Erythroblast (primary cell): ENCODE data around the gene GINM1.

ENCODE experiments used
- DNase-seq, 2 experiments: peaks; one replicate each; lab custom pipeline; 2025; lab: John Stamatoyannopoulos, UW
- GATA1 ChIP-seq: IDR thresholded peaks from 2 replicates; pipeline ENCODE4 v1.6.1; 2011; ENCODE audit warnings: low read depth, mild to moderate bottlenecking, control low read depth, low read length, moderate library complexity
- POLR2A ChIP-seq: IDR thresholded peaks from 2 replicates; pipeline ENCODE4 v1.6.1; 2011; ENCODE audit warnings: mild to moderate bottlenecking, low read length

Gene GINM1

DNA sequence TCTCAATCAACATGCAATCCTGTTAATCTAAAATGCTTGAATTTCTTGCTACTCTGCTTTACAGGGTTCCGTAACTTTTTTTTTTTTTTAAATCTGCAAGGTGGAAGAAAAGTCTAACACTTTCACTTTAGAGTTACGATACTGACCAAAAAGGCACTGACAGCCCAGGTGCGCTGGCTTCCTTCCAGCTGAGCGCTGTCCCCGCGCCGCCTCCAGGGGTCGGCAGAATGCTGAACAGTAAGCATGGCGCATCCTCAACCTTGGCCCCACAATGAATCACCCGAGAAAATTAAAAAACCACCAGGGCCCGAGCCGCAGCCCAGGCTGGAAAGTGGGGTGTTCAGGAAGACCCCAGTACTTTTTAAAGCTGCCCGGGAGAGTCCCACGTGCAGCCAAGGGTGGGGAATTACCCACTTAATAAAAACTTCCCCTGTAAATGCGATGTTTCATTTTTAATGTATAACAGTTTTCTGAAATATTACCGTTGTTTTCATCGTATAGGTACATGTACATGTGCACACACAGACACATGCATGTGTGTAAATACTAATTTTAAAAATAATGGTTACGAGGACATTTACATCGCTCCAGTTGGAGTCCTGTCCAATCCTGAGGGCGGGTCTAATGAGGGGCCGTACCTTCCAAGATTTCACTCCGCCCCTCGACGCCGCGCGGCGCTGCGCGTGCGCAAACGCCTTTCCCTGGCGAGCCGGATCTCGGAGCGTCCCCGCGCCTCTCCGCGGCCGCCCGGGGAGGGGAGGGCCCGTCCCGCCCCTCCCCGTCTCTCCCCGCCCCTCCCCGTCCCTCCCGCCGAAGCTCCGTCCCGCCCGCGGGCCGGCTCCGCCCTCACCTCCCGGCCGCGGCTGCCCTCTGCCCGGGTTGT, at the start of gene GINM1:
TSS of gene GINM1 (plus strand) at position 849 of the 883 bp plus-strand sequence. CDS start 40 bp downstream, outside the sequence.
- TF ChIP-seq GATA1 (no peak), POLR2A (no peak)
- DNase-seq = peak; percentile 95 to 98

GRCh38 chr6:149529650-149530049, 36.5 kb upstream of the GINM1 start:
- TF ChIP-seq POLR2A = no peak
- TF ChIP-seq GATA1 = no peak
- DNase-seq = no peak

DNA sequence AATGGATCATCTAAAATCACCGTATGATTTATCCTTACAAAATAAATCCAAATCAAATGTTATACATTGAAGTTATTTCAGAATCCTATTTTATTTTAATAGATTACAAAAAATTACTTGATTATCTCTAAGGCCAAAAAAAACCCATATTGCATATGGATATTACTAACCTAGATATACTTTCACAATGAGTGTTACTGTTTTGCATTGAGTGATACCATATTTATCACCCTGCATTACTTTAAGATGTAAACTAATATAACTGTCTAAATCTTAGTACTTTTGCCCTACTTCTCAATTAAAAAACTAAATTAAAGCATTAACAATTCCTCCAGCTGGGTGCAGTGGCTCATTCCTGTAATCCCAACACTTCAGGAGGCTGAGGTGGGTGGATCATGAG, 31.4 kb upstream of the GINM1 start:
- no peak for DNase-seq

GRCh38 chr6:149541139-149541538, 25.0 kb upstream of the GINM1 start:
- TF ChIP-seq POLR2A (no peak), GATA1 (no peak)
- DNase-seq = no peak

More for the DNA sequence above, 31.4 kb upstream of the GINM1 start:
- no peak for TF ChIP-seq GATA1
- TF ChIP-seq POLR2A = no peak

GRCh38 chr6:149544646-149545257, 21.4 kb upstream of the GINM1 start:
- peak in 1 of 2 experiments; percentile 65 for DNase-seq
- TF ChIP-seq POLR2A = no peak
- no peak for TF ChIP-seq GATA1

DNA sequence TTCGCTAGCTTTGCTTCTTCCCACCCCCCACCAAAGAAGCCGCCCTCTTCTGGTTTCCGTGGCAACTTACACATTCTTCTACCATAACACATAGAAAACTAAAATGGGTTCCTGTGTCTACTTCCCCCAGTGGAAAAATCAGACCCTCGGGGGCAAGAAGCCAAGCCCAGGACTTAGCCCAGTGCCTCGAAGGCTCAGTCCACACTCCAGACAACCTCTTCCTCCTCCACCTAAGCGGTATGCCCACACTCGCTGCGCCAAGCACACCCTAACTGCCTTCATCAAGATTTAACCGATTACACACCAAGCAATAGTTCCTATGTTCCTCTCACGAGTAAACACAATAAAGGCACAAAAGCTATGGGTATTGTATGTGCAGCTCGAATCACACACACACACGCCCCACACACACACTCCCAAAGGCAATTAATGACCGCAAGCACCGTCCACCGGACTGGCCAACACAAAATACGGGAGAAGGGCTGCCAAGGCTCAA, 20.9 kb upstream of the GINM1 start:
- TF ChIP-seq POLR2A = no peak
- TF ChIP-seq GATA1 = no peak
- peak; percentile 78 to 83 for DNase-seq

DNA sequence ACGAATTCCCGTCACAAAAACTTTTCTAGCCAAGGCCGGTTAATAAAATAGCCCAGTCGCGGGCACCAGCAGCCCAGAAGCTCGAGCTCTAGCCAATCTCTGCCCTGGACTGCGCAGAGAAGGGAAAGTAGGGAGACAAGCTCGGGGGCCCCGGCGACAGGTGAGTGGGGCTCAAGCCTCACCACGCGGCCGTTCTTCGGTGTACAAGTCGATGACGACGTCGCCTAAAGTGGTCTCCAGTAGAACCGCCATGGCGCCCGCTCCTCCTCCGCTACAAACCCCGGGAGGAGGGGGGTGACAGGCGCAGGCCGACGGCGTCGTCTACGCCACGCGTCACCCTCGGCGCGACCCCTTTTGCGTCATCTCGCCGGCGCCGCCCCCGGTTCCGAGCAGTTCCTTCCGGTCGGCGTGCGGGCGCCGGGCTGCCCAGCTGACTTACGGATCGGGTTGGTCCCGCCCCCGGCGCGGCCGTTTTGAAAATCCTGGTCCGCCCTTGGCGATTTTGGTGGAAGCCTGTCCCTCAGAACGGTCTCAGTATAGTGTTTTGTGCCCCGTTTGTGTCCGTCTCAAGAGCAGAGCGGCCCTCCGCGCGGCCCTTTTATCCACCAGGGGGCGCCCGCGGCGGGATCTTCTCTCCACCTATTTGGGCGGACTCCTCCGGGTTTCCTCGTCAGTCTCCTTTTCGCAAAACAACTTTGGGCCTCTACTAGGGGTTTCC, 20.3 kb upstream of the GINM1 start, which contains the start of gene PPIL4:
TSS of gene PPIL4 (minus strand) at position 290 of the 718 bp plus-strand sequence. CDS start at position 252, 38 bp downstream.
- DNase-seq = peak; percentile 97 to 99
- TF ChIP-seq GATA1 (no peak), POLR2A (peak; percentile 92)

DNA sequence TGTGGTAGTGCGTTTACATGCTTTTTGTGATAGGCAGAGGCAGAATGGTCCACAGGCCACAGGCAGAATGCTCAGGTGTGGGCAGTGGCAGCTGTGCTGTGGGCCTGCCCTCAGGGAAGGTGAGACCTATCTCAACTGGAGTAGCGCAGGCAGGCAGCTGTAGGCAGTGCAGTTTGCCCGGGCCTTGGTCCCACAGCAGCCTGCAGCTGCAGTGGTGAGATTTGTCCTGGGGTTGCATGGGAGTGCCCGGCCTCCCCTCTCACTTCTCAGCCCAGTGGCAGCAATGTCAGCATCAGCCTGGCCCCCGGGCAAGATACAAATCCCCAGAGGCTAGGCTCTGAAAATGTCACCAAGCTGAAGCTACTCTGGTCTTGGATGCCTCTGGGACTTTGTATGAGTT, 14.3 kb upstream of the GINM1 start:
- TF ChIP-seq POLR2A = no peak

DNA sequence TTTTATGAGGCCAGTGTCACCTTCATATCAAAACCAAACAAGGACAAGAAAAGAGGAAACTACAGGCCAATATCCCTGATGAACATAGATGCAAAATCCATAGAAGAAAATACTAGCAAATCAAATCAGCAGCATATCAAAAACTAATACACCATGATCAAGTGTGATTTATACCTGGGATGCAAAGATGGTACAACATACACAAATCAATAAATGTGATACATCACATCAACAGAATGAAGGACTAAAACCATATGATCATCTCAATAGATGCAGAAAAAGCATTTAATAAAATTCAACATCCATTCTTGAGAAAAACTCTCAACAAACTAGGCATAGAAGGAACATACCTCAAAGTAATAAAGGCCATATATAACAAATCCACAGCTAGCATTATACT, 8.1 kb upstream of the GINM1 start:
- no peak for TF ChIP-seq POLR2A
- DNase-seq = no peak

More for the DNA sequence above, 14.3 kb upstream of the GINM1 start:
- DNase-seq = no peak

DNA sequence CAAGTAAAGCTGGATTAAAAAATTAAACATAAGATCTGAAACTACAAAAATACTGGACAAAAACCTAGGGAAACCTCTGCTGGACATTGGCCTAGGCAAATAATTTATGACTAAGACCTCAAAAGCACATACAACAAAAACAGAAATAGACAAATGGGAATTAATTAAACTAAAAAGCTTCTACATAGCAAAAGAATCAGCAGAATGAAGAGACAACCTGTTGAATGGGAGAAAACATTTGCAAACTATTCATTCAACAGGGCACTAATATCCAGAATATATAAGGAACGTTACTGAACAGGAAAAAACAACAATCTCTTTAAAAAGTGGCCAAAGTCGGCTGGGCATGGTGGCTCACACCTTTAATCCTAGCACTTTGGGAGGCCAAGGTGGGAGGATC, 6.8 kb upstream of the GINM1 start:
- no peak for DNase-seq
- no peak for TF ChIP-seq POLR2A
- no peak for TF ChIP-seq GATA1

GRCh38 chr6:149560736-149561135, 5.4 kb upstream of the GINM1 start:
- peak in 1 of 2 experiments; percentile 40 for DNase-seq
- TF ChIP-seq POLR2A = no peak
- TF ChIP-seq GATA1 = no peak

- no peak for DNase-seq
- TF ChIP-seq POLR2A (no peak), GATA1 (no peak)
Measured at GRCh38 chr6:149563203-149563927, 2.8 kb upstream of the GINM1 start.

GRCh38 chr6:149563928-149564325, 2.2 kb upstream of the GINM1 start:
- no peak for TF ChIP-seq POLR2A
- TF ChIP-seq GATA1 = no peak
- DNase-seq = no peak
